PC-3 (cell line): ENCODE results near the gene CPNE7.

Experiments
- CTCF ChIP-seq: fragments of 300-600 bp; sonication (generic); conservative IDR thresholded peaks from 2 replicates; pipeline ENCODE4 v1.5.1; 2017; ENCODE audit warnings: antibody characterized with exemption, low read depth, mild to moderate bottlenecking, low read length
- EZH2 ChIP-seq: fragments of 300-600 bp; sonication (generic); IDR thresholded peaks from one replicate; pipeline ENCODE4 v1.6.1; 2017; ENCODE audit warnings: antibody characterized with exemption, mild to moderate bottlenecking, low read length; ENCODE audit not compliant: unreplicated experiment
- EZH2phosphoT487 ChIP-seq: fragments of 300-600 bp; sonication (generic); IDR thresholded peaks from 2 replicates; pipeline ENCODE4 v1.6.1; 2018; ENCODE audit warnings: mild to moderate bottlenecking, antibody characterized with exemption, low read length, borderline replicate concordance

- TF ChIP-seq CTCF: no peak
- no peak for TF ChIP-seq EZH2
- TF ChIP-seq EZH2phosphoT487: no peak
Observed at GRCh38 chr16:89643769-89644300, 68.3 kb downstream of the CPNE7 start.
